WTC11 (cell line): ENCODE results near the gene ZNF311. TPM values are rescaled to one million over a fixed set of nuclear protein-coding genes. Genes with fewer than 3 reads are reported as not detected.
A peak's percentile ranks its signal among the peaks of the same experiment; 100 is the strongest.

ENCODE experiments used
- ATAC-seq: fragments of 200-7000 bp; cut with Tn5 transposase; 2 replicates; pipeline ENCODE4 v1.10.0; 2021; ENCODE audit warnings: mild to moderate bottlenecking, moderate library complexity
- CTCF ChIA-PET: fragments of 300-600 bp; sonication (Branson Sonifier 250); formaldehyde crosslinking; loops from one replicate; lab custom pipeline; 2021; ENCODE audit warnings: antibody characterized with exemption; lab: Charles Lee
- POLR2A ChIA-PET: fragments of 350-600 bp; sonication (Branson Sonifier 250); formaldehyde crosslinking; loops from one replicate; lab custom pipeline; 2021; ENCODE audit warnings: antibody characterized with exemption; lab: Charles Lee
- DNase-seq: peaks from one replicate; pipeline ENCODE4 v3.0.0; 2021; ENCODE audit warnings: low spot score
- H3K27ac Mint-ChIP-seq: 2 replicates; pipeline ENCODE4 v1.8.0; 2021; ENCODE audit warnings: mixed read lengths
- H3K27me3 Mint-ChIP-seq: 2 replicates; pipeline ENCODE4 v1.8.0; 2021; ENCODE audit warnings: low read depth, mild to moderate bottlenecking, moderate library complexity, mixed read lengths
- H3K36me3 Mint-ChIP-seq: 2 replicates; pipeline ENCODE4 v1.8.0; 2021; ENCODE audit warnings: mixed read lengths
- H3K4me1 Mint-ChIP-seq: 2 replicates; pipeline ENCODE4 v1.8.0; 2022; ENCODE audit warnings: mixed read lengths
- H3K4me3 Mint-ChIP-seq: 2 replicates; pipeline ENCODE4 v1.8.0; 2021; ENCODE audit warnings: mild to moderate bottlenecking, moderate library complexity, mixed read lengths
- H3K9me3 Mint-ChIP-seq: 2 replicates; pipeline ENCODE4 v1.8.0; 2021; ENCODE audit warnings: mixed read lengths
- CTCF ChIP-seq: fragments of 200-600 bp; IDR thresholded peaks from 2 replicates; pipeline ENCODE4 v1.8.0; 2022; ENCODE audit warnings: antibody characterized with exemption
- EMX1 ChIP-seq: fragments of 250-450 bp; sonication (Bioruptor Pico); IDR thresholded peaks from 2 replicates; pipeline ENCODE4 v1.8.0; 2021; ENCODE audit warnings: mild to moderate bottlenecking
- ETV6 ChIP-seq: sonication (generic); formaldehyde crosslinking; IDR thresholded peaks from 2 replicates; pipeline ENCODE4 v1.8.1; 2022; ENCODE audit warnings: mild to moderate bottlenecking, missing genetic modification reagents
- GABPB1 ChIP-seq: sonication (generic); formaldehyde crosslinking; IDR thresholded peaks from 2 replicates; pipeline ENCODE4 v1.8.1; 2023; ENCODE audit warnings: mild to moderate bottlenecking, missing genetic modification reagents
- HMGXB4 ChIP-seq: sonication (generic); formaldehyde crosslinking; IDR thresholded peaks from 2 replicates; pipeline ENCODE4 v1.8.1; 2023; ENCODE audit warnings: mild to moderate bottlenecking, moderate library complexity, missing genetic modification reagents
- NR3C1 ChIP-seq: sonication (generic); formaldehyde crosslinking; conservative IDR thresholded peaks from 2 replicates; pipeline ENCODE4 v1.8.1; 2023; ENCODE audit warnings: low read depth, mild to moderate bottlenecking, missing genetic modification reagents
- PREB ChIP-seq: sonication (generic); formaldehyde crosslinking; IDR thresholded peaks from 2 replicates; pipeline ENCODE4 v1.8.1; 2022; ENCODE audit warnings: mild to moderate bottlenecking, missing genetic modification reagents, moderate library complexity, borderline replicate concordance
- SMAD4 ChIP-seq: sonication (generic); formaldehyde crosslinking; IDR thresholded peaks from 2 replicates; pipeline ENCODE4 v1.8.0; 2022; ENCODE audit warnings: mild to moderate bottlenecking, missing genetic modification reagents
- SP1 ChIP-seq: sonication (generic); formaldehyde crosslinking; conservative IDR thresholded peaks from 2 replicates; pipeline ENCODE4 v1.8.1; 2022; ENCODE audit warnings: missing genetic modification reagents
- TEAD1 ChIP-seq: sonication (generic); formaldehyde crosslinking; IDR thresholded peaks from 2 replicates; pipeline ENCODE4 v1.8.0; 2022; ENCODE audit warnings: mild to moderate bottlenecking, missing genetic modification reagents
- ZNF317 ChIP-seq: sonication (generic); formaldehyde crosslinking; IDR thresholded peaks from 2 replicates; pipeline ENCODE4 v1.8.1; 2023; ENCODE audit warnings: low read depth, mild to moderate bottlenecking, moderate library complexity, missing genetic modification reagents, borderline replicate concordance
- ZNF396 ChIP-seq: fragments of 250-450 bp; sonication (Bioruptor Pico); IDR thresholded peaks from 2 replicates; pipeline ENCODE4 v1.8.0; 2021; ENCODE audit warnings: mild to moderate bottlenecking, moderate library complexity, borderline replicate concordance
- total RNA-seq: library from RNA; stranded (reverse); gene quantifications from 3 replicates; pipeline ENCODE4 v1.2.3, GENCODE V29; 2021
- TF ChIP-seq, protein P1 (sequence below): sonication (generic); formaldehyde crosslinking; IDR thresholded peaks from 2 replicates; pipeline ENCODE4 v1.8.1; 2022; ENCODE audit warnings: low read depth, mild to moderate bottlenecking, moderate library complexity, missing genetic modification reagents, borderline replicate concordance
- TF ChIP-seq, protein P2 (sequence below): sonication (generic); formaldehyde crosslinking; IDR thresholded peaks from 2 replicates; pipeline ENCODE4 v1.8.1; 2023; ENCODE audit warnings: mild to moderate bottlenecking, missing genetic modification reagents, moderate library complexity
- TF ChIP-seq, protein P3 (sequence below): fragments of 250-450 bp; sonication (Bioruptor Pico); IDR thresholded peaks from 2 replicates; pipeline ENCODE4 v1.9.0; 2021; ENCODE audit warnings: moderate library complexity, mild to moderate bottlenecking, inconsistent platforms, borderline replicate concordance

ZNF311 gene
- total RNA-seq, 1 experiment from 2014 or later, result 2.0 TPM

DNA sequence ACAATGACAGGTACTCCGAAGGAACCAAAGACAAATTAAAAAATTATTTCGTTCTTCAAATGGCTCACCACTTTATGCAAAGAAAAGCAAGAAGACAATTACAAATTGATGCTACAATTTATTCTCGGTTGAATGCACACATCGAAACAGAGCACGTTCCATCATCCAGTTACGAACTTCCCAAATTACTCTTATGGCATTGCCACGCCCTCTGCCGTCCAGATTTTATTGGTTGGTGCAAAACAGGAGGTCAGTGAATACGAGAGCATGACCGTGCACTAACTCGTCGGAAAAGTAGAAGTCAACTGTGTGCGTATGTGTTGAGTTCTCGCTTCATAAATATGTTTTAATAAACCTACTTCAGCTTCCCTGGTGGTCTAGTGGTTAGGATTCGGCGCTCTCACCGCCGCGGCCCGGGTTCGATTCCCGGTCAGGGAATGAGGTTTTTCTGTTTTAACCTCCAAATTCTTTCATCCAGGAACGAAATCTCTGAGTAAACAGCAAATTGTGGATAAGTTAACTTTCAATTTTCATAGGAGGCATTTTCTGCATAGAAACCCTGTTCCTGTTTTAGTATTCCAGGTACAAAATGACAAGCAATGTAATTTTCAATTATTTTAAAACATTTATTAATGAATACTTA lies 23.2 kb downstream of the ZNF311 start:
- H3K9me3 Mint-ChIP-seq, result no peaks in the 10 kb centered on the region
- TF ChIP-seq, protein P1, sequence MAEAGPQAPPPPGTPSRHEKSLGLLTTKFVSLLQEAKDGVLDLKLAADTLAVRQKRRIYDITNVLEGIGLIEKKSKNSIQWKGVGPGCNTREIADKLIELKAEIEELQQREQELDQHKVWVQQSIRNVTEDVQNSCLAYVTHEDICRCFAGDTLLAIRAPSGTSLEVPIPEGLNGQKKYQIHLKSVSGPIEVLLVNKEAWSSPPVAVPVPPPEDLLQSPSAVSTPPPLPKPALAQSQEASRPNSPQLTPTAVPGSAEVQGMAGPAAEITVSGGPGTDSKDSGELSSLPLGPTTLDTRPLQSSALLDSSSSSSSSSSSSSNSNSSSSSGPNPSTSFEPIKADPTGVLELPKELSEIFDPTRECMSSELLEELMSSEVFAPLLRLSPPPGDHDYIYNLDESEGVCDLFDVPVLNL (CRISPR knock-in tag), result no peak
- TF ChIP-seq CTCF, result no peak
- TF ChIP-seq, protein P2, sequence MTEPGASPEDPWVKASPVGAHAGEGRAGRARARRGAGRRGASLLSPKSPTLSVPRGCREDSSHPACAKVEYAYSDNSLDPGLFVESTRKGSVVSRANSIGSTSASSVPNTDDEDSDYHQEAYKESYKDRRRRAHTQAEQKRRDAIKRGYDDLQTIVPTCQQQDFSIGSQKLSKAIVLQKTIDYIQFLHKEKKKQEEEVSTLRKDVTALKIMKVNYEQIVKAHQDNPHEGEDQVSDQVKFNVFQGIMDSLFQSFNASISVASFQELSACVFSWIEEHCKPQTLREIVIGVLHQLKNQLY (CRISPR knock-in tag), result no peak
- TF ChIP-seq SP1 (CRISPR knock-in tag), result 0 out of 2 replicates have a peak, but pooled peaks have one; percentile 20
- TF ChIP-seq PREB, result 0 out of 2 replicates have a peak, but pooled peaks have one; percentile 35
- TF ChIP-seq SMAD4 (CRISPR knock-in tag), result no peak
- TF ChIP-seq HMGXB4 (CRISPR knock-in tag), result peak; percentile 82
- TF ChIP-seq ETV6 (CRISPR knock-in tag), result 0 out of 2 replicates have a peak, but pooled peaks have one; percentile 36
- no peak for TF ChIP-seq ZNF396 (CRISPR knock-in tag)
- TF ChIP-seq NR3C1 (CRISPR knock-in tag), result no peak
- TF ChIP-seq GABPB1 (CRISPR knock-in tag), result peak; percentile 55
- 0 out of 2 replicates have a peak, but pooled peaks have one; percentile 23 for TF ChIP-seq TEAD1
- TF ChIP-seq EMX1 (CRISPR knock-in tag), result no peak
- TF ChIP-seq, protein P3, sequence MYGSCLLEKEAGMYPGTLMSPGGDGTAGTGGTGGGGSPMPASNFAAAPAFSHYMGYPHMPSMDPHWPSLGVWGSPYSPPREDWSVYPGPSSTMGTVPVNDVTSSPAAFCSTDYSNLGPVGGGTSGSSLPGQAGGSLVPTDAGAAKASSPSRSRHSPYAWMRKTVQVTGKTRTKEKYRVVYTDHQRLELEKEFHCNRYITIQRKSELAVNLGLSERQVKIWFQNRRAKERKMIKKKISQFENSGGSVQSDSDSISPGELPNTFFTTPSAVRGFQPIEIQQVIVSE, result 0 out of 2 replicates have a peak, but pooled peaks have one; percentile 67
- TF ChIP-seq, all 79 proteins: peak for 7
- CTCF ChIA-PET, result interaction anchor here (1.1 to 1.9 kb wide), 7 partner anchors 12 to 145 kb away, joined by 3 to 16 read pairs (median 4); partner anchors contain the start of gene TRIM27
- POLR2A ChIA-PET, result no interaction called here
- Mint-ChIP-seq H3K27me3 (peaks cover 21% of the 10 kb centered on the region), H3K27ac (peak overlapping the region; percentile 89), H3K4me1 (peaks cover 55% of the 10 kb centered on the region), H3K4me3 (peak overlapping the region; percentile 92), H3K36me3 (peaks cover 2% of the 10 kb centered on the region; the same call in 1 of the 2 replicates)
- DNase-seq (peak; percentile 70), ATAC-seq (no peak; the same call in 1 of the 2 replicates)

GRCh38 chr6:28981431-28981832 lies 23.7 kb downstream of the ZNF311 start:
- no peaks in the 10 kb centered on the region for H3K9me3 Mint-ChIP-seq
- ATAC-seq, result no peak
- TF ChIP-seq HMGXB4 (CRISPR knock-in tag) (peak; percentile 81), ZNF317 (CRISPR knock-in tag) (no peak)
- TF ChIP-seq, all 79 proteins: peak for 1
- DNase-seq, result peak; percentile 59
- Mint-ChIP-seq H3K27ac (peak overlapping the region; percentile 64), H3K4me1 (peaks cover 55% of the 10 kb centered on the region), H3K36me3 (peaks cover 2% of the 10 kb centered on the region; the same call in 1 of the 2 replicates), H3K4me3 (peak overlapping the region; percentile 92), H3K27me3 (peaks cover 25% of the 10 kb centered on the region)
- ChIA-PET POLR2A (no interaction called here), CTCF (interaction anchor here (0.7 to 1.9 kb wide), 12 partner anchors 11 to 144 kb away, joined by 3 to 16 read pairs (median 4); partner anchors contain the start of gene TRIM27)
